Endothelial cell of umbilical vein (primary cell): Measurements from ENCODE around the gene SSR4. TPM values are rescaled to one million over a fixed set of nuclear protein-coding genes. Genes with fewer than 3 reads are reported as not detected.
A peak's percentile ranks its signal among the peaks of the same experiment; 100 is the strongest.

Experiments
- BruUV-seq: library from RNA; stranded (reverse); fragments of 400-500 nt; replicated peaks from 2 replicates; lab custom pipeline; 2021; lab: Mats Ljungman, UMichigan
- CTCF ChIA-PET: fragments of 300-600, 350-600 bp; sonication (Branson Sonifier 250); formaldehyde crosslinking; loops from one replicate; lab custom pipeline; 2021; ENCODE audit warnings: antibody characterized with exemption, inconsistent platforms; lab: Charles Lee
- POLR2A ChIA-PET: fragments of 300-600, 350-600 bp; sonication (Branson Sonifier 250); formaldehyde crosslinking; loops from one replicate; lab custom pipeline; 2021; ENCODE audit warnings: antibody characterized with exemption, inconsistent platforms; lab: Charles Lee
- DNase-seq: peaks from one replicate; pipeline ENCODE4 v3.0.0-alpha.2; 2011; ENCODE audit warnings: low read depth, low spot score
- FAIRE-seq: peaks from 2 replicates; lab custom pipeline; 2011; peaks lifted over from hg19 to GRCh38; lab: Jason Lieb, UNC
- H2AFZ ChIP-seq: 2 replicates; pipeline ENCODE4 v1.6.0; 2012; ENCODE audit warnings: low read depth, low read length, control low read depth, inconsistent platforms
- H3K27ac ChIP-seq: 2 replicates; pipeline ENCODE4 v1.5.1; 2011; ENCODE audit warnings: low read depth, mild to moderate bottlenecking, control low read depth, low read length, moderate library complexity; ENCODE audit not compliant: insufficient read depth
- H3K27me3 ChIP-seq, 2 experiments: 2 replicates each; pipeline versions ENCODE4 v1.6.0 to v1.6.1; 2011; ENCODE audit warnings: low read length in 2 of 2, mixed read lengths in 1 of 2; ENCODE audit not compliant: control insufficient read depth in 2 of 2, insufficient read depth in 2 of 2
- H3K36me3 ChIP-seq, 2 experiments: 2 replicates in 1 of 2; 3 replicates in 1 of 2; pipeline ENCODE4 v1.5.1; 2011; ENCODE audit warnings: low read length in 2 of 2, mild to moderate bottlenecking in 1 of 2, moderate library complexity in 1 of 2; ENCODE audit not compliant: control insufficient read depth in 2 of 2, insufficient read depth in 2 of 2; ENCODE audit errors: extremely low read depth in 1 of 2
- H3K4me1 ChIP-seq: 3 replicates; pipeline ENCODE4 v1.5.1; 2011; ENCODE audit warnings: mild to moderate bottlenecking, low read length; ENCODE audit not compliant: control insufficient read depth, insufficient read depth; ENCODE audit errors: extremely low read depth
- H3K4me2 ChIP-seq: 2 replicates; pipeline ENCODE4 v1.6.1; 2011; ENCODE audit warnings: low read length, control low read depth, mixed read lengths; ENCODE audit not compliant: insufficient read depth
- H3K4me3 ChIP-seq, 3 experiments: fragments of 200-600 bp in 1 of 3; sonication (generic), shearing (Covaris generic) in 1 of 3; replicated peaks in 1 of 3; 2 replicates each; pipeline ENCODE4 v1.5.1; 2011 to 2016; ENCODE audit warnings: control low read depth in 3 of 3, low read length in 3 of 3, mild to moderate bottlenecking in 2 of 3, inconsistent platforms in 1 of 3, low read depth in 1 of 3, moderate library complexity in 1 of 3; ENCODE audit not compliant: insufficient read depth in 1 of 3
- H3K79me2 ChIP-seq: 2 replicates; pipeline ENCODE4 v1.6.0; 2012; ENCODE audit warnings: low read length, inconsistent platforms; ENCODE audit not compliant: control insufficient read depth, insufficient read depth
- H3K9ac ChIP-seq: replicated peaks from 2 replicates; pipeline ENCODE3; 2011; ENCODE audit warnings: low read length, control low read depth; ENCODE audit not compliant: insufficient read depth; ENCODE audit errors: extremely low read depth
- H3K9me1 ChIP-seq: replicated peaks from 3 replicates; pipeline ENCODE4 v1.6.0; 2011; ENCODE audit warnings: mild to moderate bottlenecking, low read length; ENCODE audit not compliant: control insufficient read depth, insufficient read depth; ENCODE audit errors: extremely low read depth
- H3K9me3 ChIP-seq: replicated peaks from 2 replicates; pipeline ENCODE4 v1.5.1; 2012; ENCODE audit warnings: low read length, inconsistent platforms; ENCODE audit not compliant: control insufficient read depth, insufficient read depth
- H4K20me1 ChIP-seq: replicated peaks from 2 replicates; pipeline ENCODE3; 2011; ENCODE audit warnings: mild to moderate bottlenecking, low read length; ENCODE audit not compliant: control insufficient read depth, insufficient read depth; ENCODE audit errors: extremely low read depth
- EZH2 ChIP-seq: IDR thresholded peaks from 2 replicates; pipeline ENCODE4 v1.6.1; 2012; ENCODE audit warnings: borderline replicate concordance, low read depth, mild to moderate bottlenecking, moderate library complexity, low read length, inconsistent platforms; ENCODE audit not compliant: severe bottlenecking
- FOS ChIP-seq: IDR thresholded peaks from 2 replicates; pipeline ENCODE4 v1.6.1; 2011; ENCODE audit warnings: mild to moderate bottlenecking, low read length, moderate library complexity, borderline replicate concordance; ENCODE audit not compliant: insufficient read depth
- GATA2 ChIP-seq: IDR thresholded peaks from 2 replicates; pipeline ENCODE4 v1.7.0; 2011; ENCODE audit warnings: low read depth, mild to moderate bottlenecking, moderate library complexity, mixed read lengths, low read length; ENCODE audit not compliant: insufficient read length, insufficient read depth
- JUN ChIP-seq: IDR thresholded peaks from 2 replicates; pipeline ENCODE4 v1.6.1; 2011; ENCODE audit warnings: borderline replicate concordance, low read depth; ENCODE audit not compliant: insufficient read length, insufficient read depth
- MYC ChIP-seq: IDR thresholded peaks from one replicate; pipeline ENCODE4 v1.6.1; 2011; ENCODE audit warnings: mild to moderate bottlenecking, low read depth, low read length
- POLR2A ChIP-seq: IDR thresholded peaks from 2 replicates; pipeline ENCODE4 v1.6.1; 2012; ENCODE audit warnings: low read depth, mild to moderate bottlenecking, control low read depth, low read length
- POLR2AphosphoS5 ChIP-seq: IDR thresholded peaks from 2 replicates; pipeline ENCODE4 v1.6.1; 2012; ENCODE audit warnings: low read depth, mild to moderate bottlenecking, control low read depth, low read length, moderate library complexity; ENCODE audit not compliant: insufficient read depth
- dilution Hi-C: fragments of 300-500 bp; cut with MboI; formaldehyde crosslinking; loops from one replicate; pipeline ENCODE4 v1.15.0; 2019; ENCODE audit warnings: low sequenced_read_pairs; ENCODE audit not compliant: extremely low pct_ligation_motif_present
- intact Hi-C: fragments of 100-400 bp; cut with micrococcal nuclease; formaldehyde crosslinking; loops from one replicate; pipeline ENCODE4 v1.10.0; 2022
- polyA plus RNA-seq, 4 experiments: library from polyadenylated mRNA; depleted of rRNA in 3 of 4; stranded (reverse) in 3 of 4; unstranded in 1 of 4; fragments of >200 nt; gene quantifications; 2 replicates each; pipeline versions ENCODE4 v1.2.1 to v1.2.3, GENCODE V29; 2011 to 2012; ENCODE audit warnings: missing spikeins in 1 of 4
- total RNA-seq: library from RNA; stranded (reverse); gene quantifications from 2 replicates; pipeline ENCODE4 v1.2.3, GENCODE V29; 2021
- TF ChIP-seq, protein P1 (sequence below), 2 donors: IDR thresholded peaks; 1 replicate in 1 of 2; 2 replicates in 1 of 2; pipeline ENCODE4 v1.5.1; 2011; ENCODE audit warnings: low read length in 2 of 2, mild to moderate bottlenecking in 2 of 2, moderate library complexity in 2 of 2, control low read depth in 1 of 2, inconsistent platforms in 1 of 2, low read depth in 1 of 2; ENCODE audit not compliant: insufficient read depth in 1 of 2; ENCODE audit errors: extremely low read depth in 1 of 2
- TF ChIP-seq, protein P2 (sequence below): IDR thresholded peaks from 2 replicates; pipeline ENCODE4 v1.6.1; 2011; ENCODE audit not compliant: insufficient read depth, insufficient read length

Gene SSR4
- total and polyA plus RNA-seq, 2 donors (not counting 3 experiments of a cell fraction or from before 2014, with no cell fraction given) = 235 to 732 TPM

DNA sequence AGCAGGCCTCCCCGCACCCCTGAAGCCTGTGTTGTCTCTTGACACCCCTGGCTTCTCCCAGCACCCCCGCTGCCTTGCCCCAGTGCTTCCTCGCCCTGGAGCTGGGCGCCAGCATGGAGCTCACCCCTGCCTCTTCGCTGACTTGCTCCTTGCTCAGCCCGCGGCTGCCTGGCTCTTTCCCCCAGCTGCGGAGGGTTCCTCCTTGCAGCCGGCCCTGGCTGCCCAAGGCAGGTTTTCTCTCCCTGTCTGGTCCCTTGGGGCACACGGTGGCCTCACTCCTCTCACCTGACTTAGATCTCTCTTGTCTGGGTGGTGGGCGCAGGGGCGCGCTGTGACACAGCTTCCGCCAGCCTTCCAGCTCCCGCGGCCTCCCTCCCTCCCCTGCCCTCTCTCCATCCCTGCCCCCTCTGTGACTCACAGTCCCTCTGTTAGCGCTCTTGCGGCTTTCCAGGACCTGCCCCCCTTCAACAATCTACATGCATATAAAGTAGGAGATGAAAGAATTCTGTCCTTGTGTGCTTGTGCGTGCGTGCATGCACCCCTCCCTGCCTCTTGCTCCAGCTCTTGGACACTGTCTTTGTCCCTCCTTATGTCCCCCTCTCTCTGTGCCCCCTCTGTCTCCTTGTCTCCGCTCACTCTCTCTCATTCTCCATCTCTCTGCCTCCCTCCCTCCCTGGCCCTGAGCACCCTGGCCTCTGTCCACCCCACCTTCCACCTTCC, 28.2 kb upstream of the SSR4 start:
- Histone ChIP-seq H3K9me3 (no peaks in the 10 kb centered on the region), H3K27ac (peak overlapping the region; percentile 75), H3K4me1 (peaks cover 20% of the 10 kb centered on the region), H2AFZ (peak overlapping the region; percentile 31), H3K4me2 (peak overlapping the region; percentile 53), H3K36me3 (peaks cover 0 to 9% of the 10 kb centered on the region in 2 experiments), H4K20me1 (no peaks in the 10 kb centered on the region), H3K27me3 (no peaks in the 10 kb centered on the region), H3K4me3 (peak overlapping the region in 2 of 3 experiments; percentile 2 to 38), H3K9me1 (no peaks in the 10 kb centered on the region), H3K9ac (peak overlapping the region; percentile 42), H3K79me2 (no peaks in the 10 kb centered on the region)
- ChIA-PET CTCF (interaction anchor here (0.8 to 4.6 kb wide), 2 partner anchors 14 to 183 kb away, joined by 3 to 68 read pairs; no protein-coding TSS in a partner anchor), POLR2A (interaction anchor here (0.8 kb wide), 1 partner anchor 160 kb away, joined by 3 read pairs; the partner anchor contains the start of gene ARHGAP4)
- intact Hi-C loops = loop anchor here (10.0 kb wide), 1 partner anchor 279 kb away; no protein-coding TSS in a partner anchor
- BruUV-seq = no TSS peak
- FAIRE-seq = peak; percentile 98
- dilution Hi-C loops = no loop called here
- DNase-seq = peak; percentile 58
- TF ChIP-seq POLR2AphosphoS5 (peak; percentile 28), MYC (no peak), FOS (peak; percentile 56)

DNA sequence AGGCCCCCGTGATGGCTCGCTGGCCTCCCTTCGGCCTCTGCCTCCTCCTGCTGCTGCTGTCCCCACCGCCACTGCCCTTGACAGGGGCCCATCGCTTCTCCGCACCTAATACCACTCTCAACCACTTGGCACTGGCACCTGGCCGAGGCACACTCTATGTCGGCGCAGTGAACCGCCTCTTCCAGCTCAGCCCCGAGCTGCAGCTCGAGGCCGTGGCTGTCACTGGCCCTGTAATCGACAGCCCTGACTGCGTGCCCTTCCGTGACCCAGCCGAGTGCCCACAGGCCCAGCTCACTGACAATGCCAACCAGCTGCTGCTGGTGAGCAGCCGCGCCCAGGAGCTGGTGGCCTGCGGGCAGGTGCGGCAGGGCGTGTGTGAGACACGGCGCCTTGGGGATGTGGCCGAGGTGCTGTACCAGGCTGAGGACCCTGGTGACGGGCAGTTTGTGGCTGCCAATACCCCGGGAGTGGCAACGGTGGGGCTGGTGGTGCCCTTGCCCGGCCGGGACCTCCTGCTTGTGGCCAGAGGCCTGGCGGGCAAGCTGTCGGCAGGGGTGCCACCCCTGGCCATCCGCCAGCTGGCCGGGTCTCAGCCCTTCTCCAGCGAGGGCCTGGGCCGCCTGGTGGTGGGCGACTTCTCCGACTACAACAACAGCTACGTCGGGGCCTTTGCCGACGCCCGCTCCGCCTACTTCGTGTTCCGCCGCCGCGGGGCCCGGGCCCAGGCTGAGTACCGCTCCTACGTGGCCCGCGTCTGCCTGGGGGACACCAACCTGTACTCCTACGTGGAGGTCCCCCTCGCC, 27.4 kb upstream of the SSR4 start:
- intact Hi-C loops (loop anchor here (10.0 kb wide), 1 partner anchor 278 kb away; no protein-coding TSS in a partner anchor), dilution Hi-C loops (no loop called here)
- DNase-seq = no peak
- no TSS peak for BruUV-seq
- Histone ChIP-seq H3K4me2 (no peak overlapping the region), H3K27me3 (no peaks in the 10 kb centered on the region), H3K4me3 (no peak overlapping the region), H3K9ac (no peak overlapping the region), H3K27ac (no peak overlapping the region), H3K4me1 (peaks cover 20% of the 10 kb centered on the region), H3K79me2 (no peaks in the 10 kb centered on the region), H3K9me1 (no peaks in the 10 kb centered on the region), H3K9me3 (no peaks in the 10 kb centered on the region), H4K20me1 (no peaks in the 10 kb centered on the region), H3K36me3 (peaks cover 0 to 13% of the 10 kb centered on the region in 2 experiments), H2AFZ (no peak overlapping the region)
- FAIRE-seq = no peak
- POLR2A ChIA-PET = no interaction called here
- TF ChIP-seq MYC (no peak), POLR2AphosphoS5 (no peak), JUN (no peak), POLR2A (no peak), EZH2 (no peak), FOS (no peak), GATA2 (no peak)
- TF ChIP-seq, protein P1, sequence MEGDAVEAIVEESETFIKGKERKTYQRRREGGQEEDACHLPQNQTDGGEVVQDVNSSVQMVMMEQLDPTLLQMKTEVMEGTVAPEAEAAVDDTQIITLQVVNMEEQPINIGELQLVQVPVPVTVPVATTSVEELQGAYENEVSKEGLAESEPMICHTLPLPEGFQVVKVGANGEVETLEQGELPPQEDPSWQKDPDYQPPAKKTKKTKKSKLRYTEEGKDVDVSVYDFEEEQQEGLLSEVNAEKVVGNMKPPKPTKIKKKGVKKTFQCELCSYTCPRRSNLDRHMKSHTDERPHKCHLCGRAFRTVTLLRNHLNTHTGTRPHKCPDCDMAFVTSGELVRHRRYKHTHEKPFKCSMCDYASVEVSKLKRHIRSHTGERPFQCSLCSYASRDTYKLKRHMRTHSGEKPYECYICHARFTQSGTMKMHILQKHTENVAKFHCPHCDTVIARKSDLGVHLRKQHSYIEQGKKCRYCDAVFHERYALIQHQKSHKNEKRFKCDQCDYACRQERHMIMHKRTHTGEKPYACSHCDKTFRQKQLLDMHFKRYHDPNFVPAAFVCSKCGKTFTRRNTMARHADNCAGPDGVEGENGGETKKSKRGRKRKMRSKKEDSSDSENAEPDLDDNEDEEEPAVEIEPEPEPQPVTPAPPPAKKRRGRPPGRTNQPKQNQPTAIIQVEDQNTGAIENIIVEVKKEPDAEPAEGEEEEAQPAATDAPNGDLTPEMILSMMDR (IDR thresholded peaks at IDR 0.05; ENCODE audit: extremely low read depth in 1 of 2, insufficient read depth in 1 of 2, low read depth in 1 of 2, low read length in 2 of 2) = no peak
- TF ChIP-seq, protein P2, sequence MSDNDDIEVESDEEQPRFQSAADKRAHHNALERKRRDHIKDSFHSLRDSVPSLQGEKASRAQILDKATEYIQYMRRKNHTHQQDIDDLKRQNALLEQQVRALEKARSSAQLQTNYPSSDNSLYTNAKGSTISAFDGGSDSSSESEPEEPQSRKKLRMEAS = no peak
- CTCF ChIA-PET = interaction anchor here (1.3 to 4.6 kb wide), 2 partner anchors 12 to 182 kb away, joined by 3 to 68 read pairs; no protein-coding TSS in a partner anchor
